Measurements from ENCODE around the gene SIGLEC14. TPM values are rescaled to one million over a fixed set of nuclear protein-coding genes. Genes with fewer than 3 reads are reported as not detected.

SIGLEC14 gene
- total RNA-seq, 1 experiment from 2014 or later = not detected

GRCh38 chr19:51663650-51664049 lies 17.0 kb upstream of the SIGLEC14 start:
- no peaks in the 10 kb centered on the region for H3K9me3 Mint-ChIP-seq (ENCODE audit: low read depth, unreplicated experiment)
- no peak for DNase-seq
- H3K27me3 Mint-ChIP-seq (ENCODE audit: unreplicated experiment) = peaks cover 56% of the 10 kb centered on the region
- H3K36me3 Mint-ChIP-seq (ENCODE audit: insufficient read depth, unreplicated experiment) = no peaks in the 10 kb centered on the region
- no peak overlapping the region for H3K27ac Mint-ChIP-seq (ENCODE audit: unreplicated experiment)
- no peak for TF ChIP-seq CTCF (IDR thresholded peaks at IDR 0.05; ENCODE audit: unreplicated experiment)
- no TSS peak for BruUV-seq (replicated peaks)
- no peak overlapping the region for H3K4me3 Mint-ChIP-seq (ENCODE audit: low read depth, unreplicated experiment)
- intact Hi-C loops (cut with micrococcal nuclease; ENCODE audit: unreplicated experiment) = loop anchor here (5.0 kb wide), 2 partner anchors 326 to 506 kb away; no protein-coding TSS in a partner anchor
- CTCF ChIA-PET = interaction anchor here (0.7 kb wide), 1 partner anchor 23 kb away, joined by 3 read pairs; no protein-coding TSS in a partner anchor
- no peaks in the 10 kb centered on the region for H3K4me1 Mint-ChIP-seq (ENCODE audit: low read depth, unreplicated experiment)

DNA sequence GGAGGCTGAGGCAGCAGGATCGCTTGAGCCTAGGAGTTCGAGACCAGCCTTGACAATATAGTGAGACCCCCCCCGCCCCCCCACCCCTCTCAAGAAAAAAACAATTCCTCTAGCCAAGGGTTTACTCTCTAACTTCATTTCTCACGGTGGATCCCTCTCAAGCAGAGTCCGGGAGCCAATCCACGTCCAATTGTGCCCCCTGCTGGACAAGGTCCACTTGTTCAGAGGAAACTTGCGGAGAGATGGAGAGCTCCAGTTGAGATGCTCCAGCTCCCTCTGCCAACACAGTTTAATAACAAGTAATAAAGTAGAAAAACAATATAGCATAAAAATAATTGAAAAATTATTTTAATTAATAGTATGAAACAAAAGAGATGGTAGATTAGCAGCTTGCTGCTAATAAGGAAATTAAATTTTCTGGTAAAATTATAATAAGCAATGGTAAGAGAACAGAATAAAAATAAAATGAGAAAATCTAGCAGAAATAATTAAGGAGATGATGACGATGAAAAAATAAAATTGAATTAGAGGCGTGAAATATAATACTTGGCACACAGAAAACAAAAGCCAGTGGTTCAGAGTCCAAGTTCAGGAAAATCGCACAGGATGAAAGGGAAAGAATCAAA lies 14.5 kb upstream of the SIGLEC14 start:
- Mint-ChIP-seq H3K36me3 (ENCODE audit: insufficient read depth, unreplicated experiment) (no peaks in the 10 kb centered on the region), H3K27me3 (ENCODE audit: unreplicated experiment) (peaks cover 59% of the 10 kb centered on the region), H3K4me1 (ENCODE audit: low read depth, unreplicated experiment) (peaks cover 10% of the 10 kb centered on the region), H3K9me3 (ENCODE audit: low read depth, unreplicated experiment) (no peaks in the 10 kb centered on the region), H3K4me3 (ENCODE audit: low read depth, unreplicated experiment) (no peak overlapping the region), H3K27ac (ENCODE audit: unreplicated experiment) (no peak overlapping the region)
- TF ChIP-seq CTCF (IDR thresholded peaks at IDR 0.05; ENCODE audit: unreplicated experiment) = peak; percentile 53
- peak; percentile 82 for DNase-seq
- CTCF ChIA-PET = interaction anchor here (0.6 to 1.7 kb wide), 16 partner anchors 8 to 402 kb away, joined by 3 to 10 read pairs (median 4); no protein-coding TSS in a partner anchor
- no TSS peak for BruUV-seq (replicated peaks)
- intact Hi-C loops (cut with micrococcal nuclease; ENCODE audit: unreplicated experiment) = loop anchor here (2.0 to 5.0 kb wide), 3 partner anchors 122 to 504 kb away; no protein-coding TSS in a partner anchor

DNA sequence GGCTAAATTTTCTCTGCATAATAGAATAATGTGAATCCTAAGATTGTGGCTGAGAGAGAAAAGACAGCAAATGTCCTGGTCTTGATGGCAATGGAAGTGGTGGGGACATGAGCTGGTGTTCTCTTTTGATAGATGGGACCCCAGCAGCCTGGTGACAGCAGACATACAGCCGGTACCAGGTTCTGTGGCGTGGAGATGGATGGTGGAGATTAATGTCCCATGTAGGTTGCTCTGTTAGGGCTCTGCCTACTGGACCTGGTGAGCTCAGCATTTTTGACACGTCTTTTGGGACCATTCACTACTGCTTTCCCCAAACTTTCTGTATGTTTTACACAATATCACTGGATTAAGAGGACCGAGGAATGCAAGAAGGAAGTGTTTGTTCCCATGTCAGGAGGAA lies 8.2 kb upstream of the SIGLEC14 start:
- TF ChIP-seq CTCF (IDR thresholded peaks at IDR 0.05; ENCODE audit: unreplicated experiment) = no peak
- Mint-ChIP-seq H3K4me1 (ENCODE audit: low read depth, unreplicated experiment) (peaks cover 10% of the 10 kb centered on the region), H3K4me3 (ENCODE audit: low read depth, unreplicated experiment) (no peak overlapping the region), H3K36me3 (ENCODE audit: insufficient read depth, unreplicated experiment) (no peaks in the 10 kb centered on the region), H3K9me3 (ENCODE audit: low read depth, unreplicated experiment) (no peaks in the 10 kb centered on the region), H3K27ac (ENCODE audit: unreplicated experiment) (no peak overlapping the region), H3K27me3 (ENCODE audit: unreplicated experiment) (peaks cover 68% of the 10 kb centered on the region)
- no TSS peak for BruUV-seq (replicated peaks)
- no peak for DNase-seq
- CTCF ChIA-PET = interaction anchor here (0.5 to 1.2 kb wide), 2 partner anchors 49 to 233 kb away, joined by 3 to 5 read pairs; no protein-coding TSS in a partner anchor
- intact Hi-C loops (cut with micrococcal nuclease; ENCODE audit: unreplicated experiment) = loop anchor here (5.0 to 10.0 kb wide), 2 partner anchors 32 to 100 kb away; no protein-coding TSS in a partner anchor

GRCh38 chr19:51653162-51653561 lies 6.5 kb upstream of the SIGLEC14 start:
- CTCF ChIA-PET = no interaction called here
- no peaks in the 10 kb centered on the region for H3K9me3 Mint-ChIP-seq (ENCODE audit: low read depth, unreplicated experiment)
- H3K4me3 Mint-ChIP-seq (ENCODE audit: low read depth, unreplicated experiment) = no peak overlapping the region
- H3K27me3 Mint-ChIP-seq (ENCODE audit: unreplicated experiment) = peaks cover 84% of the 10 kb centered on the region
- DNase-seq = no peak
- no peak for TF ChIP-seq CTCF (IDR thresholded peaks at IDR 0.05; ENCODE audit: unreplicated experiment)
- intact Hi-C loops (cut with micrococcal nuclease; ENCODE audit: unreplicated experiment) = loop anchor here (10.0 kb wide), 1 partner anchor 98 kb away; no protein-coding TSS in a partner anchor
- BruUV-seq (replicated peaks) = no TSS peak
- H3K4me1 Mint-ChIP-seq (ENCODE audit: low read depth, unreplicated experiment) = peaks cover 10% of the 10 kb centered on the region
- H3K36me3 Mint-ChIP-seq (ENCODE audit: insufficient read depth, unreplicated experiment) = no peaks in the 10 kb centered on the region
- H3K27ac Mint-ChIP-seq (ENCODE audit: unreplicated experiment) = no peak overlapping the region
